ENCODE results near the gene PAQR9. TPM values are rescaled to one million over a fixed set of nuclear protein-coding genes. Genes with fewer than 3 reads are reported as not detected.

Gene PAQR9
- total RNA-seq, 4 donors from 2014 or later, result not detected

- DNase-seq (ENCODE audit: low spot score in 2 of 2), result no peak
- no peaks in the 10 kb centered on the region for H3K27me3 ChIP-seq
- TF ChIP-seq EP300 (IDR thresholded peaks at IDR 0.05) (no peak), CTCF (IDR thresholded peaks at IDR 0.05) (no peak), POLR2A (IDR thresholded peaks at IDR 0.05) (no peak), POLR2AphosphoS5 (IDR thresholded peaks at IDR 0.05) (no peak)
- no peaks in the 10 kb centered on the region for H3K36me3 ChIP-seq
- 81% methylated on average over 7 of the region's 7 CpGs for WGBS
- H3K9me3 ChIP-seq, result no peaks in the 10 kb centered on the region
- no peak overlapping the region for H3K4me3 ChIP-seq
- H3K4me1 ChIP-seq, result peaks cover 5% of the 10 kb centered on the region
- no peak overlapping the region for H3K27ac ChIP-seq
These were observed 8.7 kb upstream of the PAQR9 start for GRCh38 chr3:142972092-142972753.

- Histone ChIP-seq H3K4me3 (no peak overlapping the region), H3K9me3 (no peaks in the 10 kb centered on the region)
- TF ChIP-seq POLR2AphosphoS5 (IDR thresholded peaks at IDR 0.05) (no peak), CTCF (IDR thresholded peaks at IDR 0.05) (no peak), EP300 (IDR thresholded peaks at IDR 0.05) (no peak)
These were observed 8.0 kb upstream of the PAQR9 start for GRCh38 chr3:142971431-142971830.

GRCh38 chr3:142968319-142969025 is 5.0 kb upstream of the PAQR9 start:
- Histone ChIP-seq H3K27ac (no peak overlapping the region), H3K4me1 (peaks cover 9% of the 10 kb centered on the region), H3K4me3 (no peak overlapping the region), H3K9me3 (no peaks in the 10 kb centered on the region), H3K36me3 (no peaks in the 10 kb centered on the region), H3K27me3 (peaks cover 24% of the 10 kb centered on the region)
- no peak for DNase-seq (ENCODE audit: low spot score in 2 of 2)
- TF ChIP-seq EP300 (IDR thresholded peaks at IDR 0.05) (no peak), POLR2A (IDR thresholded peaks at IDR 0.05) (no peak), POLR2AphosphoS5 (IDR thresholded peaks at IDR 0.05) (no peak), CTCF (IDR thresholded peaks at IDR 0.05) (no peak)
- WGBS, result 83% methylated on average over 4 of the region's 4 CpGs

More at GRCh38 chr3:142971431-142971830, 8.0 kb upstream of the PAQR9 start:
- no peaks in the 10 kb centered on the region for H3K36me3 ChIP-seq
- no peak for DNase-seq (ENCODE audit: low spot score in 2 of 2)
- no peaks in the 10 kb centered on the region for H3K27me3 ChIP-seq
- H3K27ac ChIP-seq, result no peak overlapping the region
- peaks cover under 1% of the 10 kb centered on the region for H3K4me1 ChIP-seq
- 88% methylated on average over 3 of the region's 3 CpGs for WGBS

- no peak for TF ChIP-seq POLR2A (IDR thresholded peaks at IDR 0.05)
- no peak for TF ChIP-seq POLR2AphosphoS5 (IDR thresholded peaks at IDR 0.05)
- H3K9me3 ChIP-seq, result no peaks in the 10 kb centered on the region
- DNase-seq (ENCODE audit: low spot score in 2 of 2), result no peak
- H3K36me3 ChIP-seq, result no peaks in the 10 kb centered on the region
- 93% methylated on average over 2 of the region's 2 CpGs for WGBS
- H3K27ac ChIP-seq, result no peak overlapping the region
- peaks cover 41% of the 10 kb centered on the region for H3K27me3 ChIP-seq
- H3K4me1 ChIP-seq, result peaks cover 14% of the 10 kb centered on the region
- no peak overlapping the region for H3K4me3 ChIP-seq
These were observed 3.3 kb upstream of the PAQR9 start for GRCh38 chr3:142966808-142967207.

GRCh38 chr3:142965581-142965980 is 2.1 kb upstream of the PAQR9 start:
- WGBS, result 84% methylated on average over 3 of the region's 3 CpGs
- H3K27ac ChIP-seq, result no peak overlapping the region
- H3K27me3 ChIP-seq, result peaks cover 50% of the 10 kb centered on the region
- no peak overlapping the region for H3K4me3 ChIP-seq
- H3K36me3 ChIP-seq, result no peaks in the 10 kb centered on the region
- DNase-seq (ENCODE audit: low spot score in 2 of 2), result no peak
- TF ChIP-seq POLR2AphosphoS5 (IDR thresholded peaks at IDR 0.05) (no peak), POLR2A (IDR thresholded peaks at IDR 0.05) (no peak), CTCF (IDR thresholded peaks at IDR 0.05) (no peak), EP300 (IDR thresholded peaks at IDR 0.05) (no peak)
- H3K9me3 ChIP-seq, result no peaks in the 10 kb centered on the region
- peaks cover 14% of the 10 kb centered on the region for H3K4me1 ChIP-seq
